Kidney (tissue), 14 donors: ENCODE data around the gene VHLL. TPM values are rescaled to one million over a fixed set of nuclear protein-coding genes. Genes with fewer than 3 reads are reported as not detected.

Experiments used
- DNase-seq, 5 donors: peaks; one replicate each; pipeline ENCODE4 v3.0.0-alpha.2; 2013 to 2020
- FAIRE-seq: peaks from 2 replicates; lab custom pipeline; 2012; peaks lifted over from hg19 to GRCh38; lab: Jason Lieb, UNC
- H3K27ac ChIP-seq, 2 donors: one replicate each; pipeline ENCODE4 v1.7.0; 2013; ENCODE audit warnings: low read depth in 2 of 2, low read length in 2 of 2, inconsistent platforms in 1 of 2
- H3K27me3 ChIP-seq: one replicate; pipeline ENCODE4 v1.7.1; 2013; ENCODE audit warnings: low read length, inconsistent platforms; ENCODE audit not compliant: control insufficient read depth, insufficient read depth
- H3K36me3 ChIP-seq, 3 donors: one replicate each; pipeline versions ENCODE4 v1.7.0 to v1.7.1; 2013; ENCODE audit warnings: low read length in 3 of 3, control low read depth in 1 of 3, inconsistent platforms in 1 of 3; ENCODE audit not compliant: insufficient read depth in 3 of 3, control insufficient read depth in 2 of 3
- H3K4me1 ChIP-seq, 3 donors: one replicate each; pipeline versions ENCODE4 v1.7.0 to v1.7.1; 2013; ENCODE audit warnings: low read length in 3 of 3, inconsistent platforms in 1 of 3, low read depth in 1 of 3; ENCODE audit not compliant: control insufficient read depth in 2 of 3, insufficient read depth in 2 of 3
- H3K4me3 ChIP-seq, 3 donors: one replicate each; pipeline versions ENCODE4 v1.7.0 to v1.8.1; 2013; ENCODE audit warnings: low read length in 3 of 3, control low read depth in 1 of 3, inconsistent platforms in 1 of 3
- H3K9ac ChIP-seq, 3 donors: one replicate each; pipeline versions ENCODE4 v1.7.0 to v1.7.1; 2013; ENCODE audit warnings: low read length in 3 of 3, control low read depth in 1 of 3, inconsistent platforms in 1 of 3
- H3K9me3 ChIP-seq, 3 donors: one replicate each; pipeline versions ENCODE4 v1.7.0 to v1.7.1; 2013; ENCODE audit warnings: low read length in 3 of 3, control low read depth in 1 of 3, inconsistent platforms in 1 of 3; ENCODE audit not compliant: control insufficient read depth in 2 of 3, insufficient read depth in 1 of 3
- CTCF ChIP-seq: IDR thresholded peaks from 3 replicates; pipeline ENCODE4 v1.5.1; 2012; ENCODE audit warnings: mild to moderate bottlenecking, moderate library complexity, borderline replicate concordance; ENCODE audit not compliant: insufficient read depth; ENCODE audit errors: extremely low read depth
- intact Hi-C: fragments of 100-400 bp; cut with DNase I; formaldehyde crosslinking; loops from one replicate; pipeline ENCODE4 v1.11.1; 2022
- polyA plus RNA-seq: library from polyadenylated mRNA; stranded (reverse); fragments of 350-450 nt; fragmentation: Illumina TruSeq; extraction: RNeasy Lipid Tissue Mini Kit (QIAGEN cat#74804); gene quantifications from one replicate; pipeline ENCODE4 v1.2.3, GENCODE V29; 2014; ENCODE audit warnings: low read depth, low replicate concordance; ENCODE audit not compliant: insufficient read depth
- total RNA-seq: library from RNA; stranded (reverse); fragmentation: NEBNext Ultra II Directional; extraction: Animal tissue kit (Norgen Biotek cat#: 25700); gene quantifications from one replicate; pipeline ENCODE4 v1.2.1, GENCODE V29; 2021
- donor health status: control.
- donor health status: control.
- donor health status: control.
- donor health status: control.
- donor health status: control.
- donor health status: DM: yes; HTN: yes; CAD: no.
- donor health status: Normal renal cell carcinoma (clear cell type).

Gene VHLL
- total and polyA plus RNA-seq, 2 donors from 2014 or later, result not detected

GRCh38 chr1:156276966-156277381 is 22.1 kb downstream of the VHLL start:
- Histone ChIP-seq H3K27me3 (no peaks in the 10 kb centered on the region), H3K4me1 (peaks cover 0 to 11% (median 10%) of the 10 kb centered on the region in 3 donors), H3K27ac (no peak overlapping the region), H3K36me3 (peaks cover 17 to 59% (median 51%) of the 10 kb centered on the region in 3 donors), H3K4me3 (no peak overlapping the region), H3K9ac (no peak overlapping the region), H3K9me3 (no peaks in the 10 kb centered on the region)
- intact Hi-C loops, result no loop called here
- FAIRE-seq (no peak), DNase-seq (no peak)
- TF ChIP-seq CTCF, result no peak

DNA sequence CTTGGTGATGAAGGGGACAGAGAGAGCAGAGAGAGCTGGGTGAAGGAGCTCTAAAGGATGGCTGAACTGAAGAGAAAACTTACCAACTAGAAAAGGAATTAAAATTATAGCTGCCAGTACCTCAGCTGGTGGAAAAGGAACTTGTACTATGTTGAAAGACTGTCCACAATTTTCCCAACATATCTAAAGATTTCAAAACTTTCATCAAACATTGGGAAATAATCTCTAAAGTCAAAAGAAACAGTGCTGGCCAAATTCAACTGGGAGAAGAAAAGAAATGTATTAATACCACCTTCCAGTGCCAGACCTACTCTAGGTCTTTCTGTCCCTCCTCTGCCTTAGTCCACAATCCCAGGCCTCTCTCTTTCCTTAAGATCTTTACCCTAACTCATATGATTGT is 22.6 kb downstream of the VHLL start:
- no peak for TF ChIP-seq CTCF
- H3K36me3 ChIP-seq, result peaks cover 17 to 63% (median 54%) of the 10 kb centered on the region in 3 donors
- H3K4me3 ChIP-seq, result no peak overlapping the region
- peaks cover 0 to 7% (median 6%) of the 10 kb centered on the region in 3 donors for H3K4me1 ChIP-seq
- intact Hi-C loops, result no loop called here
- no peak overlapping the region for H3K9ac ChIP-seq
- no peaks in the 10 kb centered on the region for H3K9me3 ChIP-seq
- no peak for FAIRE-seq
- H3K27ac ChIP-seq, result no peak overlapping the region
- no peaks in the 10 kb centered on the region for H3K27me3 ChIP-seq
- no peak for DNase-seq

DNA sequence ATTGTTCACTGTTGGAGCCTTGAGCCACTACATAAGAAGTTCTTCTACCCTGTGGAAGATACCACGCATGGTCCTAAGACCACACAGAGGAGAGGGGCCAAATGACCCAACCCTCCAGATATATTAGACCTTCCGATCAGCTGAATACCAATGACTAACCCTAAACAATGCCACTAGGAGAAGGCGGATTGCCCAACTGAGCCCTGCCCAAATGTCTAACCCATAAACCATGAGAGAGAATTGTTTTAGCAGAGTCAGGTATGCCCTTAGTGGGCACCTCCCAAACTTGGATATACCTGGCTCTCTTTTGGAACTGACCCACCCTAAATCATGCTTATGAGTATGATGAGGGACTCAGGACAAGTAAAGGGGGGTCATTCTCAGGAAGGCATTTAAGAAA is 28.8 kb downstream of the VHLL start:
- intact Hi-C loops, result no loop called here
- no peak for FAIRE-seq

More for the DNA sequence above, 28.8 kb downstream of the VHLL start:
- Histone ChIP-seq H3K4me3 (no peak overlapping the region), H3K36me3 (peaks cover 24 to 69% (median 65%) of the 10 kb centered on the region in 3 donors), H3K9ac (no peak overlapping the region), H3K4me1 (no peaks in the 10 kb centered on the region), H3K27ac (no peak overlapping the region), H3K27me3 (no peaks in the 10 kb centered on the region), H3K9me3 (no peaks in the 10 kb centered on the region)
- no peak for TF ChIP-seq CTCF
- no peak for DNase-seq
